B cell (primary cell): Measurements from ENCODE around the gene STEAP1. TPM values are rescaled to one million over a fixed set of nuclear protein-coding genes. Genes with fewer than 3 reads are reported as not detected.
"Not testable (repeated sequence)": the region's sequence is repeated elsewhere in the genome, so short reads cannot be mapped to it uniquely, and the experiment has no call there.

Experiments used
- ATAC-seq: fragments of 200-7000 bp; cut with Tn5 transposase; one replicate; pipeline ENCODE4 v1.10.0; 2021; ENCODE audit warnings: low read depth, mild to moderate bottlenecking, moderate number of reproducible peaks, moderate library complexity
- CTCF ChIA-PET: fragments of 350-600 bp; sonication (Branson Sonifier 250); formaldehyde crosslinking; loops from one replicate; lab custom pipeline; 2021; ENCODE audit warnings: antibody characterized with exemption, inconsistent platforms; lab: Charles Lee
- POLR2A ChIA-PET: fragments of 350-600 bp; sonication (Branson Sonifier 250); formaldehyde crosslinking; loops from one replicate; lab custom pipeline; 2021; ENCODE audit warnings: antibody characterized with exemption; lab: Charles Lee
- DNase-seq: peaks from one replicate; pipeline ENCODE4 v3.0.0; 2013
- H2AFZ ChIP-seq: 2 replicates; pipeline ENCODE4 v1.6.1; 2012; ENCODE audit warnings: mild to moderate bottlenecking, low read depth, low read length; ENCODE audit not compliant: insufficient read depth, poor library complexity, severe bottlenecking
- H3K27ac ChIP-seq, 2 donors: 1 replicate in 1 of 2; 2 replicates in 1 of 2; pipeline ENCODE4 v1.5.1; 2012 to 2013; ENCODE audit warnings: low read length in 2 of 2, mild to moderate bottlenecking in 2 of 2, moderate library complexity in 1 of 2
- H3K27me3 ChIP-seq, 4 experiments: fragments of 200-600 bp in 1 of 4; sonication (generic) in 1 of 4; replicated peaks in 1 of 4; 1 replicate in 2 of 4; 2 replicates in 2 of 4; pipeline versions ENCODE4 v1.6.1 to v1.7.0; 2013 to 2016; ENCODE audit warnings: low read length in 3 of 4, mild to moderate bottlenecking in 2 of 4, mixed read lengths in 1 of 4, moderate library complexity in 1 of 4; ENCODE audit not compliant: insufficient read depth in 4 of 4, control insufficient read depth in 3 of 4; ENCODE audit errors: control extremely low read depth in 1 of 4
- H3K36me3 ChIP-seq, 2 experiments: replicated peaks in 1 of 2; 1 replicate in 1 of 2; 2 replicates in 1 of 2; pipeline versions ENCODE4 v1.6.1 to v1.7.1; 2013; ENCODE audit warnings: low read length in 1 of 2; ENCODE audit not compliant: insufficient read depth in 2 of 2, control insufficient read depth in 1 of 2; ENCODE audit errors: control extremely low read depth in 1 of 2, extremely low read depth in 1 of 2
- H3K4me1 ChIP-seq, 2 donors: fragments of 200-600 bp in 1 of 2; sonication (generic) in 1 of 2; 1 replicate in 1 of 2; 2 replicates in 1 of 2; pipeline versions ENCODE4 v1.5.1 to v1.6.1; 2013 to 2017; ENCODE audit warnings: low read length in 2 of 2; ENCODE audit not compliant: control insufficient read depth in 2 of 2, insufficient read depth in 2 of 2
- H3K4me2 ChIP-seq: replicated peaks from 2 replicates; pipeline ENCODE3; 2012; ENCODE audit warnings: mild to moderate bottlenecking, low read depth, low read length; ENCODE audit not compliant: poor library complexity, severe bottlenecking
- H3K4me3 ChIP-seq, 5 experiments: fragments of 200-600 bp in 1 of 5; sonication (generic) in 1 of 5; 1 replicate in 3 of 5; 2 replicates in 2 of 5; pipeline versions ENCODE4 v1.5.1 to v1.7.0; 2011 to 2016; ENCODE audit warnings: low read length in 4 of 5, mild to moderate bottlenecking in 4 of 5, low read depth in 2 of 5, control low read depth in 1 of 5, moderate library complexity in 1 of 5; ENCODE audit not compliant: insufficient read depth in 1 of 5; ENCODE audit errors: control extremely low read depth in 1 of 5, extremely low read depth in 1 of 5
- H3K79me2 ChIP-seq: fragments of 200-600 bp; sonication (generic); one replicate; pipeline ENCODE4 v1.6.0; 2016; ENCODE audit warnings: low read length; ENCODE audit not compliant: control insufficient read depth, insufficient read depth
- H3K9ac ChIP-seq: fragments of 200-600 bp; sonication (generic); 2 replicates; pipeline ENCODE4 v1.6.1; 2017; ENCODE audit warnings: mild to moderate bottlenecking, low read length, moderate library complexity
- H3K9me3 ChIP-seq, 3 donors: one replicate each; pipeline versions ENCODE4 v1.6.1 to v1.7.1; 2013; ENCODE audit warnings: low read length in 2 of 3; ENCODE audit not compliant: control insufficient read depth in 2 of 3, insufficient read depth in 1 of 3; ENCODE audit errors: control extremely low read depth in 1 of 3
- H4K20me1 ChIP-seq: 2 replicates; pipeline ENCODE4 v1.6.0; 2012; ENCODE audit warnings: mild to moderate bottlenecking, low read length; ENCODE audit not compliant: insufficient read depth, control insufficient read depth, poor library complexity, severe bottlenecking
- H3K27ac Mint-ChIP-seq: one replicate; pipeline ENCODE4 v1.8.0; 2021; ENCODE audit warnings: mixed read lengths
- H3K27me3 Mint-ChIP-seq: one replicate; pipeline ENCODE4 v1.8.0; 2021; ENCODE audit warnings: mixed read lengths
- H3K4me1 Mint-ChIP-seq: one replicate; pipeline ENCODE4 v1.8.0; 2021; ENCODE audit warnings: mixed read lengths
- H3K4me3 Mint-ChIP-seq: one replicate; pipeline ENCODE4 v1.8.0; 2021; ENCODE audit warnings: mixed read lengths
- H3K9me3 Mint-ChIP-seq: one replicate; pipeline ENCODE4 v1.8.0; 2022; ENCODE audit warnings: mixed read lengths; ENCODE audit not compliant: insufficient read depth
- CTCF ChIP-seq: fragments of 200-600 bp; IDR thresholded peaks from one replicate; pipeline ENCODE4 v1.8.0; 2022; ENCODE audit warnings: antibody characterized with exemption, mild to moderate bottlenecking
- EZH2 ChIP-seq: IDR thresholded peaks from 2 replicates; pipeline ENCODE4 v1.6.1; 2012; ENCODE audit warnings: borderline replicate concordance, low read depth, mild to moderate bottlenecking, moderate library complexity, low read length; ENCODE audit not compliant: insufficient read depth, poor library complexity, severe bottlenecking
- WGBS: methylation state at CpG from one replicate; pipeline ENCODE4 v1.1.5; 2013; ENCODE audit warnings: missing lambda C conversion rate; ENCODE audit not compliant: insufficient coverage; 5-methylcytosine and 5-hydroxymethylcytosine counted together
- intact Hi-C: fragments of 100-400 bp; cut with micrococcal nuclease; formaldehyde crosslinking; loops from one replicate; pipeline ENCODE4 v1.10.0; 2022
- polyA plus RNA-seq: library from polyadenylated mRNA; depleted of rRNA; stranded (reverse); fragments of >200 nt; gene quantifications from 2 replicates; pipeline ENCODE4 v1.2.3, GENCODE V29; 2012
- total RNA-seq, 2 donors: library from RNA; stranded (reverse); fragments of 120-200 nt in 1 of 2; gene quantifications; 1 replicate in 1 of 2; 2 replicates in 1 of 2; pipeline versions ENCODE4 v1.2.3 to v1.2.4, GENCODE V29; 2013 to 2022

The STEAP1 gene
- total and polyA plus RNA-seq, 2 donors (not counting 1 experiment from before 2014, with no cell fraction given), result not detected

- peak; percentile 75 for TF ChIP-seq CTCF
- H3K9ac ChIP-seq, POLR2A ChIA-PET, H3K4me3 Mint-ChIP-seq, H3K4me1 ChIP-seq, H3K4me1 Mint-ChIP-seq, H3K27ac Mint-ChIP-seq, H2AFZ ChIP-seq, H3K9me3 ChIP-seq, H3K4me2 ChIP-seq, H3K9me3 Mint-ChIP-seq, ATAC-seq, H3K27ac ChIP-seq, H3K79me2 ChIP-seq, H3K36me3 ChIP-seq, H4K20me1 ChIP-seq, H3K4me3 ChIP-seq: not testable (repeated sequence)
- no CpG with 5 or more reads among the region's 9 CpGs for WGBS
- H3K27me3 Mint-ChIP-seq, result peaks cover 25% of the 10 kb centered on the region
- peak; percentile 44 for DNase-seq
- intact Hi-C loops, result loop anchor here (5.0 kb wide), 1 partner anchor 260 kb away; no protein-coding TSS in a partner anchor
- H3K27me3 ChIP-seq, result peaks cover 0 to 16% (median 5%) of the 10 kb centered on the region in 4 experiments
- CTCF ChIA-PET, result interaction anchor here (0.6 to 3.6 kb wide), 12 partner anchors 15 to 1927 kb away, joined by 3 to 96 read pairs (median 4); no protein-coding TSS in a partner anchor
Observed at GRCh38 chr7:90152642-90153253, 1.5 kb upstream of the STEAP1 start.

- WGBS, result 88% methylated on average over 3 of the region's 4 CpGs
- H3K9ac ChIP-seq, result no peak overlapping the region
- peaks cover 4% of the 10 kb centered on the region for H3K4me1 Mint-ChIP-seq
- DNase-seq (no peak), ATAC-seq (no peak)
- no peaks in the 10 kb centered on the region for H3K79me2 ChIP-seq
- H3K9me3 ChIP-seq, result peaks cover 0 to 4% (median 0%) of the 10 kb centered on the region in 3 donors
- H3K27ac Mint-ChIP-seq, result no peak overlapping the region
- no peak overlapping the region for H3K27ac ChIP-seq
- H2AFZ ChIP-seq, result no peak overlapping the region
- no peaks in the 10 kb centered on the region for H4K20me1 ChIP-seq
- no peaks in the 10 kb centered on the region for H3K36me3 ChIP-seq
- no peak for TF ChIP-seq CTCF
- no peak for TF ChIP-seq EZH2
- H3K27me3 ChIP-seq, result peaks cover 0 to 16% (median 5%) of the 10 kb centered on the region in 4 experiments
- ChIA-PET CTCF (interaction anchor here (1.2 to 3.6 kb wide), 7 partner anchors 19 to 277 kb away, joined by 3 to 96 read pairs (median 5); partner anchors contain the start of gene GTPBP10), POLR2A (no interaction called here)
- intact Hi-C loops, result no loop called here
- H3K4me1 ChIP-seq, result peaks cover 3 to 5% of the 10 kb centered on the region in 2 donors
- no peak overlapping the region for H3K4me3 Mint-ChIP-seq
- H3K27me3 Mint-ChIP-seq, result peaks cover 25% of the 10 kb centered on the region
- H3K4me2 ChIP-seq, result no peak overlapping the region
- no peak overlapping the region for H3K4me3 ChIP-seq
- H3K9me3 Mint-ChIP-seq, result no peaks in the 10 kb centered on the region
Observed at GRCh38 chr7:90155206-90155605, 937 bp downstream of the STEAP1 start.

- H3K4me2 ChIP-seq, result not testable (repeated sequence)
- no CpG with 5 or more reads among the region's 2 CpGs for WGBS
Observed at GRCh38 chr7:90157331-90157730, 3.1 kb downstream of the STEAP1 start.

More at GRCh38 chr7:90157331-90157730, 3.1 kb downstream of the STEAP1 start:
- H3K27ac Mint-ChIP-seq, ATAC-seq, DNase-seq, H3K36me3 ChIP-seq, H3K9me3 ChIP-seq, H3K27ac ChIP-seq, CTCF ChIA-PET, POLR2A ChIA-PET, H3K4me1 ChIP-seq, intact Hi-C loops, H3K9me3 Mint-ChIP-seq, H4K20me1 ChIP-seq, H3K79me2 ChIP-seq, H3K4me1 Mint-ChIP-seq, H3K4me3 ChIP-seq, H3K9ac ChIP-seq, H2AFZ ChIP-seq, H3K4me3 Mint-ChIP-seq: not testable (repeated sequence)
- peaks cover 0 to 16% (median 5%) of the 10 kb centered on the region in 4 experiments for H3K27me3 ChIP-seq
- H3K27me3 Mint-ChIP-seq, result peaks cover 19% of the 10 kb centered on the region
